Naive thymus-derived CD4-positive, alpha-beta T cell (primary cell): ENCODE results near the gene DVL2. TPM values are rescaled to one million over a fixed set of nuclear protein-coding genes. Genes with fewer than 3 reads are reported as not detected.
A peak's percentile ranks its signal among the peaks of the same experiment; 100 is the strongest.

Experiments
- ATAC-seq: fragments of 150-1000 bp; cut with Tn5 transposase; 2 replicates; pipeline ENCODE4 v1.10.0; 2021; ENCODE audit warnings: mild to moderate bottlenecking, moderate library complexity
- CTCF ChIA-PET: fragments of 350-600 bp; sonication (Branson Sonifier 250); formaldehyde crosslinking; loops from one replicate; lab custom pipeline; 2021; ENCODE audit warnings: antibody characterized with exemption; lab: Charles Lee
- POLR2A ChIA-PET: fragments of 350-600 bp; sonication (Branson Sonifier 250); formaldehyde crosslinking; loops from one replicate; lab custom pipeline; 2021; ENCODE audit warnings: antibody characterized with exemption, inconsistent platforms; lab: Charles Lee
- DNase-seq, 9 donors: peaks; one replicate each; pipeline versions ENCODE4 v3.0.0 to v3.0.0-alpha.2; 2020 to 2022; ENCODE audit warnings: mixed read lengths in 1 of 9
- H3K27ac ChIP-seq: one replicate; pipeline ENCODE4 v1.7.0; 2013; ENCODE audit warnings: mild to moderate bottlenecking, low read depth, low read length, moderate library complexity
- H3K27me3 ChIP-seq, 2 donors: one replicate each; pipeline ENCODE4 v1.7.0; 2013; ENCODE audit warnings: low read length in 2 of 2, mild to moderate bottlenecking in 2 of 2, moderate library complexity in 2 of 2; ENCODE audit not compliant: control insufficient read depth in 2 of 2, insufficient read depth in 2 of 2
- H3K36me3 ChIP-seq, 3 experiments: 1 replicate in 2 of 3; 2 replicates in 1 of 3; pipeline ENCODE4 v1.7.0; 2013; ENCODE audit warnings: low read length in 3 of 3, mild to moderate bottlenecking in 3 of 3, moderate library complexity in 1 of 3; ENCODE audit not compliant: insufficient read depth in 3 of 3, control insufficient read depth in 2 of 3
- H3K4me1 ChIP-seq, 2 donors: one replicate each; pipeline ENCODE4 v1.7.0; 2013; ENCODE audit warnings: low read length in 2 of 2, mild to moderate bottlenecking in 2 of 2, moderate library complexity in 1 of 2; ENCODE audit not compliant: control insufficient read depth in 2 of 2, insufficient read depth in 2 of 2
- H3K4me3 ChIP-seq: 2 replicates; pipeline ENCODE4 v1.7.0; 2013; ENCODE audit warnings: mild to moderate bottlenecking, low read length
- H3K9me3 ChIP-seq, 3 experiments: 1 replicate in 2 of 3; 2 replicates in 1 of 3; pipeline ENCODE4 v1.7.0; 2013; ENCODE audit warnings: low read length in 3 of 3; ENCODE audit not compliant: control insufficient read depth in 2 of 3
- H3K27ac Mint-ChIP-seq, 9 donors: one replicate each; pipeline ENCODE4 v1.8.0; 2020 to 2022; ENCODE audit warnings: mixed read lengths in 9 of 9, mild to moderate bottlenecking in 8 of 9, moderate library complexity in 5 of 9, inconsistent platforms in 2 of 9
- H3K27me3 Mint-ChIP-seq, 5 donors: one replicate each; pipeline ENCODE4 v1.8.0; 2021 to 2022; ENCODE audit warnings: mixed read lengths in 5 of 5, mild to moderate bottlenecking in 1 of 5
- H3K36me3 Mint-ChIP-seq, 5 donors: one replicate each; pipeline ENCODE4 v1.8.0; 2020 to 2022; ENCODE audit warnings: mixed read lengths in 5 of 5, mild to moderate bottlenecking in 3 of 5, inconsistent platforms in 1 of 5
- H3K4me1 Mint-ChIP-seq, 7 donors: one replicate each; pipeline ENCODE4 v1.8.0; 2020 to 2022; ENCODE audit warnings: mixed read lengths in 7 of 7, mild to moderate bottlenecking in 3 of 7, inconsistent platforms in 1 of 7
- H3K4me3 Mint-ChIP-seq, 10 donors: one replicate each; pipeline ENCODE4 v1.8.0; 2020 to 2022; ENCODE audit warnings: mild to moderate bottlenecking in 10 of 10, mixed read lengths in 10 of 10, moderate library complexity in 6 of 10, inconsistent platforms in 2 of 10
- H3K9me3 Mint-ChIP-seq, 11 donors: one replicate each; pipeline ENCODE4 v1.8.0; 2020 to 2022; ENCODE audit warnings: mixed read lengths in 11 of 11, mild to moderate bottlenecking in 4 of 11, inconsistent platforms in 1 of 11, moderate library complexity in 1 of 11
- intact Hi-C, 2 donors: fragments of 100-400 bp; cut with micrococcal nuclease; formaldehyde crosslinking; loops; one replicate each; pipeline ENCODE4 v1.15.1; 2023
- polyA plus RNA-seq, 2 donors: library from polyadenylated mRNA; unstranded; fragments of 300-500 nt; fragmentation: Illumina TruSeq; gene quantifications; one replicate each; pipeline ENCODE4 v1.2.3, GENCODE V29; 2021
- total RNA-seq, 6 experiments: library from RNA in 5 of 6; stranded (reverse) in 5 of 6; gene quantifications; 1 replicate in 5 of 6; 2 replicates in 1 of 6; pipeline ENCODE4 v1.2.3 and lab custom pipeline; 2021 to 2026

The DVL2 gene
- total and polyA plus RNA-seq, 7 experiments from 2014 or later = 15.1 to 91.5 (median 51.3) TPM

DNA sequence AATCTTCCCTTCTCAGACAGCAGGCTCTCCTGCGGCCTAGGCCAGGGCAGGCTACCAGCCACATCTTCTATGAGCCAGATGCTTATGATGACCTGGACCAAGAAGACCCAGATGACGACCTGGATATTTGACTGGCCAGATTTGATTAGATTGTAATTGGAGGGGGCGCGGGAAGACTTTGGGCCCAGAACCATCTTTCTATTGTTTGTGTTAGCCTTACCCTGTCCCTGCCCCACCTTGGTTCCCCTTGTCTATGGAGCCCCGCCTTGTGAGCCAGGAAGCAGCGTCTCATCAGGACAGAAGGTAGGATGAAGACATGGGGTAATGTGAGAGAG is 25.2 kb upstream of the DVL2 start:
- Histone ChIP-seq H3K27me3 (no peaks in the 10 kb centered on the region), H3K9me3 (no peaks in the 10 kb centered on the region), H3K4me3 (no peak overlapping the region), H3K27ac (no peak overlapping the region), H3K4me1 (peaks cover 13 to 19% of the 10 kb centered on the region in 2 donors), H3K36me3 (peaks cover 0 to 42% (median 0%) of the 10 kb centered on the region in 3 experiments)
- peak overlapping the region in 2 of 10 donors; percentile 8 to 87 for H3K4me3 Mint-ChIP-seq
- ChIA-PET CTCF (interaction anchor here (1.5 kb wide), 1 partner anchor 37 kb away, joined by 4 read pairs; no protein-coding TSS in a partner anchor), POLR2A (interaction anchor here (0.9 to 1.2 kb wide), 3 partner anchors 45 to 77 kb away, joined by 4 read pairs; partner anchors contain the start of gene ACAP1)
- H3K36me3 Mint-ChIP-seq = peaks cover 4 to 18% (median 6%) of the 10 kb centered on the region in 5 donors
- peak overlapping the region in 4 of 9 donors; percentile 9 to 72 (median 32) for H3K27ac Mint-ChIP-seq
- no peak for ATAC-seq
- peaks cover 20 to 36% (median 28%) of the 10 kb centered on the region in 7 donors for H3K4me1 Mint-ChIP-seq
- peaks cover 0 to 27% (median 14%) of the 10 kb centered on the region in 5 donors for H3K27me3 Mint-ChIP-seq
- no peak for DNase-seq
- intact Hi-C loops = no loop called here
- peaks cover 0 to 2% (median 0%) of the 10 kb centered on the region in 11 donors for H3K9me3 Mint-ChIP-seq

GRCh38 chr17:7258731-7259554 is 24.6 kb upstream of the DVL2 start:
- Histone ChIP-seq H3K27me3 (no peaks in the 10 kb centered on the region), H3K4me1 (peaks cover 13 to 19% of the 10 kb centered on the region in 2 donors), H3K36me3 (peaks cover 0 to 46% (median 0%) of the 10 kb centered on the region in 3 experiments), H3K27ac (no peak overlapping the region), H3K4me3 (no peak overlapping the region), H3K9me3 (no peaks in the 10 kb centered on the region)
- H3K4me1 Mint-ChIP-seq = peaks cover 19 to 37% (median 30%) of the 10 kb centered on the region in 7 donors
- peaks cover 0 to 2% (median 0%) of the 10 kb centered on the region in 11 donors for H3K9me3 Mint-ChIP-seq
- no peak for DNase-seq
- intact Hi-C loops = no loop called here
- POLR2A ChIA-PET = interaction anchor here (0.7 to 1.1 kb wide), 2 partner anchors 37 to 45 kb away, joined by 3 to 4 read pairs; no protein-coding TSS in a partner anchor
- H3K4me3 Mint-ChIP-seq = peak overlapping the region in 2 of 10 donors; percentile 8 to 87
- H3K27me3 Mint-ChIP-seq = peaks cover 0 to 21% (median 12%) of the 10 kb centered on the region in 5 donors
- H3K27ac Mint-ChIP-seq = peak overlapping the region in 5 of 9 donors; percentile 9 to 67 (median 49)
- ATAC-seq = no peak
- peaks cover 4 to 19% (median 6%) of the 10 kb centered on the region in 5 donors for H3K36me3 Mint-ChIP-seq
- CTCF ChIA-PET = interaction anchor here (1.5 kb wide), 1 partner anchor 38 kb away, joined by 4 read pairs; no protein-coding TSS in a partner anchor

- intact Hi-C loops = no loop called here
- no peak for DNase-seq
- Histone ChIP-seq H3K4me1 (peaks cover 10 to 13% of the 10 kb centered on the region in 2 donors), H3K9me3 (no peaks in the 10 kb centered on the region), H3K27ac (no peak overlapping the region), H3K36me3 (peaks cover 0 to 46% (median 0%) of the 10 kb centered on the region in 3 experiments), H3K27me3 (no peaks in the 10 kb centered on the region), H3K4me3 (no peak overlapping the region)
- no peak for ATAC-seq
- CTCF ChIA-PET = interaction anchor here (0.7 to 1.2 kb wide), 2 partner anchors 39 to 348 kb away, joined by 3 read pairs; no protein-coding TSS in a partner anchor
- POLR2A ChIA-PET = interaction anchor here (1.0 kb wide), 1 partner anchor 59 kb away, joined by 3 read pairs; the partner anchor contains the start of gene GPS2
- H3K36me3 Mint-ChIP-seq = peaks cover 4 to 19% (median 6%) of the 10 kb centered on the region in 5 donors
- H3K9me3 Mint-ChIP-seq = no peaks in the 10 kb centered on the region
- peak overlapping the region in 4 of 9 donors; percentile 4 to 55 (median 30) for H3K27ac Mint-ChIP-seq
- peaks cover 10 to 34% (median 27%) of the 10 kb centered on the region in 7 donors for H3K4me1 Mint-ChIP-seq
- no peak overlapping the region for H3K4me3 Mint-ChIP-seq
- peaks cover 0 to 5% (median 0%) of the 10 kb centered on the region in 5 donors for H3K27me3 Mint-ChIP-seq
Measured at GRCh38 chr17:7256766-7257456, 22.6 kb upstream of the DVL2 start.

DNA sequence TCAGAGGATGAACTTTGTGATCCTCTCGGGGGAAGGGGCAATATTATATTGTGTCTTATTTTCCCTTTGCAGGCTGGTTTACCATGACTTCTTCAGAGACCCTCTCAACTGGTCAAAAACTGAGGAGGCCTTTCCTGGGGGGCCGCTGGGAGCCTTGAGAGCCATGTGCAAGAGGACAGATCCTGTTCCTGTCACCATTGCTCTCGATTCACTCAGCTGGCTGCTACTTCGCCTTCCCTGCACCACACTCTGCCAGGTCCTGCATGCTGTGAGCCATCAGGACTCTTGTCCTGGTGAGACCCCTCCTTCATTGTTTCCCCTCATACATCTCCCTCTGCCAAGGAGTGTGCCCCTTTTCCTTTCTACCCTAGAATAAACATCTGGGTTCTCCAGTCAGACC is 20.2 kb upstream of the DVL2 start:
- Mint-ChIP-seq H3K4me1 (peaks cover 22 to 39% (median 36%) of the 10 kb centered on the region in 7 donors), H3K27me3 (peaks cover 0 to 4% (median 0%) of the 10 kb centered on the region in 5 donors), H3K9me3 (no peaks in the 10 kb centered on the region), H3K27ac (peak overlapping the region in 3 of 9 donors; percentile 14 to 66 (median 45)), H3K36me3 (peaks cover 4 to 19% (median 6%) of the 10 kb centered on the region in 5 donors), H3K4me3 (peak overlapping the region in 1 of 10 donors; percentile 14)
- H3K9me3 ChIP-seq = no peaks in the 10 kb centered on the region
- ATAC-seq = no peak
- intact Hi-C loops = loop anchor here (5.0 kb wide), 3 partner anchors 148 to 433 kb away; partner anchors contain the start of genes FGF11 (in 1 of the 2), TMEM102 (in 1 of the 2), TMEM256 (in 1 of the 2) and TP53 (in 1 of the 2)
- H3K27ac ChIP-seq = no peak overlapping the region
- peaks cover 20 to 23% of the 10 kb centered on the region in 2 donors for H3K4me1 ChIP-seq
- ChIA-PET POLR2A (interaction anchor here (0.7 to 1.4 kb wide), 5 partner anchors 12 to 382 kb away, joined by 3 to 6 read pairs (median 4); partner anchors contain the start of genes NEURL4 and PHF23), CTCF (no interaction called here)
- H3K36me3 ChIP-seq = peaks cover 0 to 50% (median 0%) of the 10 kb centered on the region in 3 experiments
- no peak for DNase-seq
- no peaks in the 10 kb centered on the region for H3K27me3 ChIP-seq
- no peak overlapping the region for H3K4me3 ChIP-seq

GRCh38 chr17:7253082-7253481 is 18.8 kb upstream of the DVL2 start:
- H3K4me1 ChIP-seq = peaks cover 22 to 32% of the 10 kb centered on the region in 2 donors
- DNase-seq (no peak), ATAC-seq (no peak)
- H3K36me3 ChIP-seq = peaks cover 0 to 43% (median 0%) of the 10 kb centered on the region in 3 experiments
- Mint-ChIP-seq H3K4me3 (peak overlapping the region; percentile 82 to 98 (median 94)), H3K27me3 (peaks cover 0 to 4% (median 0%) of the 10 kb centered on the region in 5 donors), H3K9me3 (no peaks in the 10 kb centered on the region), H3K27ac (peak overlapping the region; percentile 95 to 100 (median 99)), H3K36me3 (peaks cover 4 to 19% (median 6%) of the 10 kb centered on the region in 5 donors), H3K4me1 (peaks cover 29 to 51% (median 42%) of the 10 kb centered on the region in 7 donors)
- no peaks in the 10 kb centered on the region for H3K9me3 ChIP-seq
- peak overlapping the region; percentile 94 for H3K27ac ChIP-seq
- ChIA-PET POLR2A (interaction anchor here (1.4 kb wide), 1 partner anchor 43 kb away, joined by 6 read pairs; no protein-coding TSS in a partner anchor), CTCF (no interaction called here)
- no peaks in the 10 kb centered on the region for H3K27me3 ChIP-seq
- peak overlapping the region; percentile 91 for H3K4me3 ChIP-seq
- intact Hi-C loops = loop anchor here (2.0 to 5.0 kb wide), 5 partner anchors 149 to 592 kb away; partner anchors contain the start of genes FGF11 (in 1 of the 2), TMEM102 (in 1 of the 2), TMEM256 (in 1 of the 2) and TP53 (in 1 of the 2)
